GM18870 (cell line): ENCODE data around the gene MAGI2.

Experiments
- ATAC-seq: cut with Tn5 transposase; IDR thresholded peaks from one replicate; pipeline ENCODE4 v1.9.1; 2021; ENCODE audit warnings: moderate library complexity; ENCODE audit not compliant: unreplicated experiment

The MAGI2 gene

GRCh38 chr7:79381921-79382320 lies 71.5 kb downstream of the MAGI2 start:
- no peak for ATAC-seq

GRCh38 chr7:79377097-79377496 lies 76.4 kb downstream of the MAGI2 start:
- no peak for ATAC-seq

GRCh38 chr7:79376299-79377025 lies 77.0 kb downstream of the MAGI2 start:
- ATAC-seq = no peak

GRCh38 chr7:79361214-79361613 lies 92.3 kb downstream of the MAGI2 start:
- ATAC-seq = no peak

- no peak for ATAC-seq
Measured at GRCh38 chr7:79359827-79360226, 93.6 kb downstream of the MAGI2 start.

- no peak for ATAC-seq
Measured at GRCh38 chr7:79357101-79357500, 96.4 kb downstream of the MAGI2 start.

- ATAC-seq = no peak
Measured at GRCh38 chr7:79353720-79354468, 99.6 kb downstream of the MAGI2 start.

- ATAC-seq = no peak
Measured at GRCh38 chr7:79352323-79352722, 101.1 kb downstream of the MAGI2 start.

GRCh38 chr7:79347351-79347750 lies 106.1 kb downstream of the MAGI2 start:
- no peak for ATAC-seq

- ATAC-seq = no peak
Measured at GRCh38 chr7:79341902-79342301, 111.6 kb downstream of the MAGI2 start.

- ATAC-seq = no peak
Measured at GRCh38 chr7:79340212-79340611, 113.3 kb downstream of the MAGI2 start.

GRCh38 chr7:79339208-79339925 lies 114.1 kb downstream of the MAGI2 start:
- ATAC-seq = no peak

GRCh38 chr7:79337717-79338116 lies 115.8 kb downstream of the MAGI2 start:
- ATAC-seq = no peak

GRCh38 chr7:79334841-79335240 lies 118.6 kb downstream of the MAGI2 start:
- ATAC-seq = no peak

GRCh38 chr7:79334334-79334733 lies 119.1 kb downstream of the MAGI2 start:
- no peak for ATAC-seq

GRCh38 chr7:79332091-79332490 lies 121.4 kb downstream of the MAGI2 start:
- ATAC-seq = no peak

GRCh38 chr7:79329464-79329863 lies 124.0 kb downstream of the MAGI2 start:
- no peak for ATAC-seq

- ATAC-seq = no peak
Measured at GRCh38 chr7:79320741-79321473, 132.6 kb downstream of the MAGI2 start.

GRCh38 chr7:79319369-79319768 lies 134.1 kb downstream of the MAGI2 start:
- ATAC-seq = no peak

- no peak for ATAC-seq
Measured at GRCh38 chr7:79317728-79318127, 135.7 kb downstream of the MAGI2 start.

GRCh38 chr7:79312022-79312421 lies 141.4 kb downstream of the MAGI2 start:
- no peak for ATAC-seq
